ENCODE results near the gene NEUROG3.

Gene NEUROG3

GRCh38 chr10:69573056-69573806 lies at the start of gene NEUROG3:
NEUROG3 (minus strand) TSS chr10:69573422; CDS start chr10:69573043, 379 bp downstream.
- FAIRE-seq, result no peak
- DNase-seq (ENCODE audit: low spot score), result no peak

GRCh38 chr10:69620625-69621024 lies 47.4 kb upstream of the NEUROG3 start:
- DNase-seq (ENCODE audit: low spot score) (no peak), FAIRE-seq (no peak)

- FAIRE-seq, result no peak
- no peak for DNase-seq (ENCODE audit: low spot score)
These were observed 46.4 kb upstream of the NEUROG3 start for GRCh38 chr10:69619626-69620025.

- FAIRE-seq (no peak), DNase-seq (ENCODE audit: low spot score) (no peak)
These were observed 45.5 kb upstream of the NEUROG3 start for GRCh38 chr10:69618746-69619145.

GRCh38 chr10:69616358-69616757 lies 43.1 kb upstream of the NEUROG3 start:
- DNase-seq (ENCODE audit: low spot score) (no peak), FAIRE-seq (no peak)

GRCh38 chr10:69614130-69614529 lies 40.9 kb upstream of the NEUROG3 start:
- no peak for FAIRE-seq

GRCh38 chr10:69612760-69613159 lies 39.5 kb upstream of the NEUROG3 start:
- no peak for FAIRE-seq
- DNase-seq (ENCODE audit: low spot score), result no peak

More at GRCh38 chr10:69614130-69614529, 40.9 kb upstream of the NEUROG3 start:
- no peak for DNase-seq (ENCODE audit: low spot score)

- FAIRE-seq, result no peak
These were observed 35.9 kb upstream of the NEUROG3 start for GRCh38 chr10:69609077-69609476.

GRCh38 chr10:69600761-69601330 lies 27.6 kb upstream of the NEUROG3 start:
- DNase-seq (ENCODE audit: low spot score) (no peak), FAIRE-seq (no peak)

More at GRCh38 chr10:69609077-69609476, 35.9 kb upstream of the NEUROG3 start:
- no peak for DNase-seq (ENCODE audit: low spot score)

GRCh38 chr10:69588358-69588757 lies 15.1 kb upstream of the NEUROG3 start:
- no peak for FAIRE-seq
- DNase-seq (ENCODE audit: low spot score), result no peak

- FAIRE-seq (peak; percentile 42), DNase-seq (ENCODE audit: low spot score) (no peak)
These were observed 11.4 kb upstream of the NEUROG3 start for GRCh38 chr10:69584624-69585023.

- DNase-seq (ENCODE audit: low spot score), result no peak
- no peak for FAIRE-seq
These were observed 9.9 kb upstream of the NEUROG3 start for GRCh38 chr10:69583106-69583505.

- FAIRE-seq, result peak; percentile 27
These were observed 7.2 kb upstream of the NEUROG3 start for GRCh38 chr10:69580435-69580834.

GRCh38 chr10:69579464-69580060 lies 6.3 kb upstream of the NEUROG3 start:
- FAIRE-seq, result no peak
- no peak for DNase-seq (ENCODE audit: low spot score)

More at GRCh38 chr10:69580435-69580834, 7.2 kb upstream of the NEUROG3 start:
- no peak for DNase-seq (ENCODE audit: low spot score)

- FAIRE-seq, result no peak
- DNase-seq (ENCODE audit: low spot score), result no peak
These were observed 5.3 kb upstream of the NEUROG3 start for GRCh38 chr10:69578508-69578991.

- no peak for DNase-seq (ENCODE audit: low spot score)
- no peak for FAIRE-seq
These were observed 4.3 kb upstream of the NEUROG3 start for GRCh38 chr10:69577268-69578232.

GRCh38 chr10:69576334-69577011 lies 3.3 kb upstream of the NEUROG3 start:
- FAIRE-seq, result no peak
- no peak for DNase-seq (ENCODE audit: low spot score)

- DNase-seq (ENCODE audit: low spot score), result no peak
- FAIRE-seq, result no peak
These were observed 2.0 kb upstream of the NEUROG3 start for GRCh38 chr10:69575164-69575722.

GRCh38 chr10:69574571-69574978 lies 1.4 kb upstream of the NEUROG3 start:
- FAIRE-seq, result no peak
- no peak for DNase-seq (ENCODE audit: low spot score)

Data from urothelium cell line (cell line).